GM21529 (cell line): ENCODE data around the gene LAMA2.
"Not testable (repeated sequence)": the region's sequence is repeated elsewhere in the genome, so short reads cannot be mapped to it uniquely, and the experiment has no call there.

Experiments
- ATAC-seq: cut with Tn5 transposase; IDR thresholded peaks from one replicate; pipeline ENCODE4 v1.9.1; 2021; ENCODE audit not compliant: unreplicated experiment

LAMA2 gene

GRCh38 chr6:129172279-129172995, 289.5 kb downstream of the LAMA2 start:
- not testable (repeated sequence) for ATAC-seq

GRCh38 chr6:129175066-129175465, 292.1 kb downstream of the LAMA2 start:
- no peak for ATAC-seq

GRCh38 chr6:129177801-129178200, 294.9 kb downstream of the LAMA2 start:
- no peak for ATAC-seq

GRCh38 chr6:129179283-129179682, 296.3 kb downstream of the LAMA2 start:
- no peak for ATAC-seq

- no peak for ATAC-seq
Measured at GRCh38 chr6:129181001-129181400, 298.1 kb downstream of the LAMA2 start.

- no peak for ATAC-seq
Measured at GRCh38 chr6:129183187-129183591, 300.3 kb downstream of the LAMA2 start.

GRCh38 chr6:129183681-129184301, 300.9 kb downstream of the LAMA2 start:
- no peak for ATAC-seq

GRCh38 chr6:129184324-129184723, 301.4 kb downstream of the LAMA2 start:
- ATAC-seq = no peak

- ATAC-seq = no peak
Measured at GRCh38 chr6:129184808-129185366, 301.9 kb downstream of the LAMA2 start.

- no peak for ATAC-seq
Measured at GRCh38 chr6:129186988-129187387, 304.1 kb downstream of the LAMA2 start.

GRCh38 chr6:129188306-129188705, 305.4 kb downstream of the LAMA2 start:
- ATAC-seq = no peak

- ATAC-seq = no peak
Measured at GRCh38 chr6:129188795-129189194, 305.9 kb downstream of the LAMA2 start.

GRCh38 chr6:129189266-129189665, 306.3 kb downstream of the LAMA2 start:
- ATAC-seq = no peak

GRCh38 chr6:129191235-129191634, 308.3 kb downstream of the LAMA2 start:
- ATAC-seq = no peak

- no peak for ATAC-seq
Measured at GRCh38 chr6:129192458-129192989, 309.6 kb downstream of the LAMA2 start.

- ATAC-seq = no peak
Measured at GRCh38 chr6:129194306-129194941, 311.5 kb downstream of the LAMA2 start.

GRCh38 chr6:129195161-129195560, 312.2 kb downstream of the LAMA2 start:
- ATAC-seq = no peak

- no peak for ATAC-seq
Measured at GRCh38 chr6:129195643-129196042, 312.7 kb downstream of the LAMA2 start.

- no peak for ATAC-seq
Measured at GRCh38 chr6:129197154-129197553, 314.2 kb downstream of the LAMA2 start.

- no peak for ATAC-seq
Measured at GRCh38 chr6:129200151-129200550, 317.2 kb downstream of the LAMA2 start.

GRCh38 chr6:129203190-129203900, 320.4 kb downstream of the LAMA2 start:
- no peak for ATAC-seq
